Measurements from ENCODE around the gene HSPB8.

DNA sequence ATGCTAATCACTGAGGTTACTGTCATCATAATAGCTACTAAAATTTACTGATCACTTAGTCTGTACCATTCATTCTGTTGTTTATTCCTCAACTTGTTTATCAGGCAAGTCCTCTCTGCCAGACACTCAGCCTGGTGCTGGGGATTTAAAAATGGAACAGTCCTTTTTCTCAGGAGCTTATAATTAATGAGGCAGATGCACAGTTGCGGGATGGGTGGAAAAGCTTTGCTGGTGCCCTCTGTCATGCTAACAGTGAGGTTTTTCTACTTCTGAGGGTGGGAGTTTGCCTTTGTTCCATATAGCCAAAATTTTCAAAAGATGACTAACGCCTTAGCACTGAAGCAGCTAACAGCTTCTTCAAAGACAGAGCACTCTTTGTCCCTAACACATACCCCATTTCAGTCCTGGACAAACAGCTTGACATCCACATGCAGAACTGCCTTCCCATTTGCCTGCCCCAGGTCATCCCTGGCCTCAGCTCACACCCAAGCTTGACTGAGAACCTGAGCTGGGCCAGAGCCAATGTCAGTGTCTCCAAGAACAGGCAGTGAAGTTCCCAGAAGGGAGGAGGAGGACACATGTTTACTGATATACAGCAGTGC is 30.8 kb upstream of the HSPB8 start:
- TF ChIP-seq, protein P1, sequence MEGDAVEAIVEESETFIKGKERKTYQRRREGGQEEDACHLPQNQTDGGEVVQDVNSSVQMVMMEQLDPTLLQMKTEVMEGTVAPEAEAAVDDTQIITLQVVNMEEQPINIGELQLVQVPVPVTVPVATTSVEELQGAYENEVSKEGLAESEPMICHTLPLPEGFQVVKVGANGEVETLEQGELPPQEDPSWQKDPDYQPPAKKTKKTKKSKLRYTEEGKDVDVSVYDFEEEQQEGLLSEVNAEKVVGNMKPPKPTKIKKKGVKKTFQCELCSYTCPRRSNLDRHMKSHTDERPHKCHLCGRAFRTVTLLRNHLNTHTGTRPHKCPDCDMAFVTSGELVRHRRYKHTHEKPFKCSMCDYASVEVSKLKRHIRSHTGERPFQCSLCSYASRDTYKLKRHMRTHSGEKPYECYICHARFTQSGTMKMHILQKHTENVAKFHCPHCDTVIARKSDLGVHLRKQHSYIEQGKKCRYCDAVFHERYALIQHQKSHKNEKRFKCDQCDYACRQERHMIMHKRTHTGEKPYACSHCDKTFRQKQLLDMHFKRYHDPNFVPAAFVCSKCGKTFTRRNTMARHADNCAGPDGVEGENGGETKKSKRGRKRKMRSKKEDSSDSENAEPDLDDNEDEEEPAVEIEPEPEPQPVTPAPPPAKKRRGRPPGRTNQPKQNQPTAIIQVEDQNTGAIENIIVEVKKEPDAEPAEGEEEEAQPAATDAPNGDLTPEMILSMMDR (IDR thresholded peaks at IDR 0.05; ENCODE audit: low read length): no peak
- no peak for TF ChIP-seq EZH2 (IDR thresholded peaks at IDR 0.05; ENCODE audit: borderline replicate concordance, low read length)
